ENCODE results near the gene GRID1. TPM values are rescaled to one million over a fixed set of nuclear protein-coding genes. Genes with fewer than 3 reads are reported as not detected.

GRID1 gene
- polyA plus RNA-seq, 4 donors = 0.27 to 1.1 (median 0.40) TPM; not detected in 1

DNA sequence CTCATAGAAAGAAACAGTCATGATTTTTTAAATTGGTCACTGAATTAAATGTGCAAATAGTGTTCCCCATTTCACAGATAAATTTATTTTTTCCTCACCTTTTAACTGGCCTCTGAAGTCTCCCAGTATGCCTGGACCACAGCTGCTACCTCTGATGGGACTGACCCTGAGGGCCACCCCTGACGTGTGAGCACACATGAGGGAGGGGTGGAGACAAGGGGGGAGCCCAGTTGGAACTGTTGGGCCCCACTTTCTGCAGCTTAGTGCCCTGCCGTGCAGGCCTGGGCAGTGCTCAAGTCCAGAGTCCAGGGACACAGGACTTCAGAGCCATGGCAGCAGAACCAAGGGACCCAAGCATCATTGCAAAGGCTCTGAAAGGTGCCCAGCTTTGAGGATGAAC lies 243.9 kb downstream of the GRID1 start:
- no peak overlapping the region for H3K27ac ChIP-seq (ENCODE audit: low read depth in 1 of 3, low read length in 2 of 3)
- no peak for DNase-seq
- WGBS, 3 donors = 13 to 59% (median 34%) methylated on average over 2 of the region's 2 CpGs
- H3K4me1 ChIP-seq (ENCODE audit: control insufficient read depth in 3 of 3, insufficient read depth in 2 of 3, low read depth in 1 of 3, low read length in 2 of 3) = no peaks in the 10 kb centered on the region
- no peak for FAIRE-seq
- no peaks in the 10 kb centered on the region for H3K36me3 ChIP-seq (ENCODE audit: control insufficient read depth in 3 of 3, insufficient read depth in 2 of 3, low read depth in 1 of 3, low read length in 3 of 3)
- H3K9me3 ChIP-seq (ENCODE audit: control insufficient read depth in 2 of 2, insufficient read depth in 1 of 2, low read depth in 1 of 2, low read length in 1 of 2) = no peaks in the 10 kb centered on the region
- H3K27me3 ChIP-seq (ENCODE audit: control insufficient read depth in 3 of 3, insufficient read depth in 3 of 3, low read length in 3 of 3) = no peaks in the 10 kb centered on the region
- no peak overlapping the region for H3K4me3 ChIP-seq (ENCODE audit: low read depth in 1 of 3, low read length in 3 of 3)

DNA sequence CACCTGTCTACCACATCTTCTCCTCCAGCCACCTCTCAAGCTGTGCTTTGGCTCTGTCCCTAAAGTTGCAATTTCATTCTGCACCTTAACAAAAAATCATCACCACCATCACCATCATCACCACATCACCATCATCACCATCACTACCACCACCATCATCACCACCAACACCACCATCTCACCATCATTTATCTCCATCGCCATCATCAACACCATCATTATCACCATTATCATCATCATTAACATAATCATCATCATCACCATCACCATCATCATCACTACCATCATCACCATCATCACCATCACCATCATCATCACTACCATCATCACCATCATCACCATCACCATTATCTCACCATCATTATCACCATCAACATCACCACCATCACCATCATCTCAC lies 245.4 kb downstream of the GRID1 start:
- H3K4me3 ChIP-seq (ENCODE audit: low read depth in 1 of 3, low read length in 3 of 3) = no peak overlapping the region
- 92 to 97% (median 95%) methylated on average over 1 of the region's 1 CpG for WGBS, 3 donors
- H3K27ac ChIP-seq (ENCODE audit: low read depth in 1 of 3, low read length in 2 of 3) = no peak overlapping the region
- no peaks in the 10 kb centered on the region for H3K27me3 ChIP-seq (ENCODE audit: control insufficient read depth in 3 of 3, insufficient read depth in 3 of 3, low read length in 3 of 3)
- no peaks in the 10 kb centered on the region for H3K9me3 ChIP-seq (ENCODE audit: control insufficient read depth in 2 of 2, insufficient read depth in 1 of 2, low read depth in 1 of 2, low read length in 1 of 2)
- no peaks in the 10 kb centered on the region for H3K4me1 ChIP-seq (ENCODE audit: control insufficient read depth in 3 of 3, insufficient read depth in 2 of 3, low read depth in 1 of 3, low read length in 2 of 3)
- H3K36me3 ChIP-seq (ENCODE audit: control insufficient read depth in 3 of 3, insufficient read depth in 2 of 3, low read depth in 1 of 3, low read length in 3 of 3) = no peaks in the 10 kb centered on the region
- FAIRE-seq (no peak), DNase-seq (no peak)

DNA sequence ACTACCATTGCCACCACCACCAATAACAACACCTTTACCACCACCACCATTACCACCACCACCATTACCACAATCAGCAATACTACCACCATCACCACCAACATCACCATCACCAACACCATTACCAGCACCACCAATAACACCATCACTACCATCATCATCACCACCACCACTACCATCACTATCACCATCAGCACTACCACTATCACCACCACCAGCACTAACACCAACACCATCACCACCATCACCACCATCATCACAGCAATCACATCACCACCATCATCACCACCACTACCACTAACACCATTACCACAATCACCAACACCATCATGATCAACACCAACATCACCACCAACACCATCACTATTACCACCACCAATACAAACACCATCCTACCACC lies 249.5 kb downstream of the GRID1 start:
- H3K27me3 ChIP-seq (ENCODE audit: control insufficient read depth in 3 of 3, insufficient read depth in 3 of 3, low read length in 3 of 3) = no peaks in the 10 kb centered on the region
- DNase-seq = no peak

DNA sequence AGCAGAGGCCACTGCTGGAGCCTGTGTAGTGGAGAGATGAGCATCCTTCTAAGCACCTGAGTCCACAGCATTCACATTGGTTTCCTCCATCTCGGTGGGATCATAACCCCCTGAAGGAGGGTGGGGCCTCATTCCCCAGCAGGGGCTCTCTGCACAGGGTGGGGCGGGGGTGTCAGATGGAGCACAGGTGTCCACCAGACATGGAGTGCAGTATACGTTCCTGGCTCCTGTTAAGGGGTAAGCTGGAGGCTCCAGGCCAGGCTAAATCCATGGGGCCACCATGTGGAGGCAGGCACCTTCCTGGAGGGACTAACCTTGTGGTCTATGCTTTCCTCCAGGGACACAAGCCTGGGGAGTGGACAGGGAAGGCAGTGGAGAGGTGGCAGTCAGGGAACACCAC lies 252.6 kb downstream of the GRID1 start:
- Histone ChIP-seq H3K4me1 (ENCODE audit: control insufficient read depth in 3 of 3, insufficient read depth in 2 of 3, low read depth in 1 of 3, low read length in 2 of 3) (no peaks in the 10 kb centered on the region), H3K27me3 (ENCODE audit: control insufficient read depth in 3 of 3, insufficient read depth in 3 of 3, low read length in 3 of 3) (no peaks in the 10 kb centered on the region), H3K9me3 (ENCODE audit: control insufficient read depth in 2 of 2, insufficient read depth in 1 of 2, low read depth in 1 of 2, low read length in 1 of 2) (no peaks in the 10 kb centered on the region), H3K4me3 (ENCODE audit: low read depth in 1 of 3, low read length in 3 of 3) (no peak overlapping the region), H3K36me3 (ENCODE audit: control insufficient read depth in 3 of 3, insufficient read depth in 2 of 3, low read depth in 1 of 3, low read length in 3 of 3) (no peaks in the 10 kb centered on the region), H3K27ac (ENCODE audit: low read depth in 1 of 3, low read length in 2 of 3) (no peak overlapping the region)
- DNase-seq = no peak
- no peak for FAIRE-seq
- WGBS, 3 donors = 73 to 79% (median 75%) methylated on average over 3 of the region's 3 CpGs

More for the DNA sequence above, 249.5 kb downstream of the GRID1 start:
- Histone ChIP-seq H3K27ac (ENCODE audit: low read depth in 1 of 3, low read length in 2 of 3) (no peak overlapping the region), H3K36me3 (ENCODE audit: control insufficient read depth in 3 of 3, insufficient read depth in 2 of 3, low read depth in 1 of 3, low read length in 3 of 3) (no peaks in the 10 kb centered on the region), H3K9me3 (ENCODE audit: control insufficient read depth in 2 of 2, insufficient read depth in 1 of 2, low read depth in 1 of 2, low read length in 1 of 2) (no peaks in the 10 kb centered on the region), H3K4me1 (ENCODE audit: control insufficient read depth in 3 of 3, insufficient read depth in 2 of 3, low read depth in 1 of 3, low read length in 2 of 3) (no peaks in the 10 kb centered on the region), H3K4me3 (ENCODE audit: low read depth in 1 of 3, low read length in 3 of 3) (no peak overlapping the region)
- no peak for FAIRE-seq

DNA sequence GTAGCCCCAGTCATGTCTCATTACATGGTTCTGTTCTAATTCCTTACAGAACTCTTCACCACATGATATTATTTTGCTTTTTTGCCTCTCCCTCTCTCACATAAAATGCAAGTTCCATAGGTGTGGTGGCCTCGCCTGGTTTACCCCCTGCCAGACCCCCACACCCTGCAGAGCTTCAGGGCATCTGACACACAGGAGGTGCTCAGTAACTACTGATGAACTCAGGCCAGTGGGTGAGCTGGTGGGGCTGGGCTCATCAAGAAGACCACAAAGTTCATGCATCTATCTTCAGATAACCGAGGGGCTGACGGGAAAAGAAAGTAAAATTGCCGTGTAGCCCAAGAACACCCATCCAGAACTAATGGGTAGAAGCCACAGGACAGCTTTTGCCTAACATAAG lies 253.1 kb downstream of the GRID1 start:
- H3K36me3 ChIP-seq (ENCODE audit: control insufficient read depth in 3 of 3, insufficient read depth in 2 of 3, low read depth in 1 of 3, low read length in 3 of 3) = no peaks in the 10 kb centered on the region
- WGBS, 3 donors = 66 to 88% (median 72%) methylated on average over 4 of the region's 4 CpGs
- no peak for DNase-seq
- H3K27ac ChIP-seq (ENCODE audit: low read depth in 1 of 3, low read length in 2 of 3) = no peak overlapping the region
- H3K9me3 ChIP-seq (ENCODE audit: control insufficient read depth in 2 of 2, insufficient read depth in 1 of 2, low read depth in 1 of 2, low read length in 1 of 2) = no peaks in the 10 kb centered on the region
- H3K27me3 ChIP-seq (ENCODE audit: control insufficient read depth in 3 of 3, insufficient read depth in 3 of 3, low read length in 3 of 3) = no peaks in the 10 kb centered on the region
- H3K4me3 ChIP-seq (ENCODE audit: low read depth in 1 of 3, low read length in 3 of 3) = no peak overlapping the region
- no peaks in the 10 kb centered on the region for H3K4me1 ChIP-seq (ENCODE audit: control insufficient read depth in 3 of 3, insufficient read depth in 2 of 3, low read depth in 1 of 3, low read length in 2 of 3)
- no peak for FAIRE-seq

DNA sequence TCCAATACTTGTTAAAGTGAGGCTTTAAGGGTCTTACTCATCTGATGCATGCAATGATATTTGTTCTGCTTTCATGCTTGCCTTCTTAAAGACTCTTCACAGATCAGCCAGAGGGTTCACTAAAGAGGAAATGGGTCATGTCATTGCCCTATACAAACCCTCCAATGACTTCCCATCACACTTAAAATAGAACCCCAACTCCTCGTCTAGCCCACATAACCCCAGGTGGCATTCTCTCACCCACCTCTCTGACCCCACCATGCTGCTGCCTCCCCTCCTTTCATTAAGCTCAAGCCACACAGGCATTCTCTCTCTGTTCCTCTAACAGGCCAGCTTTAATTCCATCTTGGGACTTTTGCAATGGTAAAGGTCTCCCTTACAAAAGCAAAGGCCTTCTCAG lies 253.6 kb downstream of the GRID1 start:
- Histone ChIP-seq H3K4me3 (ENCODE audit: low read depth in 1 of 3, low read length in 3 of 3) (no peak overlapping the region), H3K36me3 (ENCODE audit: control insufficient read depth in 3 of 3, insufficient read depth in 2 of 3, low read depth in 1 of 3, low read length in 3 of 3) (no peaks in the 10 kb centered on the region), H3K27ac (ENCODE audit: low read depth in 1 of 3, low read length in 2 of 3) (no peak overlapping the region), H3K27me3 (ENCODE audit: control insufficient read depth in 3 of 3, insufficient read depth in 3 of 3, low read length in 3 of 3) (no peaks in the 10 kb centered on the region), H3K4me1 (ENCODE audit: control insufficient read depth in 3 of 3, insufficient read depth in 2 of 3, low read depth in 1 of 3, low read length in 2 of 3) (no peaks in the 10 kb centered on the region), H3K9me3 (ENCODE audit: control insufficient read depth in 2 of 2, insufficient read depth in 1 of 2, low read depth in 1 of 2, low read length in 1 of 2) (no peaks in the 10 kb centered on the region)
- FAIRE-seq (no peak), DNase-seq (no peak)
- WGBS, 3 donors = 45 to 69% (median 50%) methylated on average over 1 of the region's 1 CpG

DNA sequence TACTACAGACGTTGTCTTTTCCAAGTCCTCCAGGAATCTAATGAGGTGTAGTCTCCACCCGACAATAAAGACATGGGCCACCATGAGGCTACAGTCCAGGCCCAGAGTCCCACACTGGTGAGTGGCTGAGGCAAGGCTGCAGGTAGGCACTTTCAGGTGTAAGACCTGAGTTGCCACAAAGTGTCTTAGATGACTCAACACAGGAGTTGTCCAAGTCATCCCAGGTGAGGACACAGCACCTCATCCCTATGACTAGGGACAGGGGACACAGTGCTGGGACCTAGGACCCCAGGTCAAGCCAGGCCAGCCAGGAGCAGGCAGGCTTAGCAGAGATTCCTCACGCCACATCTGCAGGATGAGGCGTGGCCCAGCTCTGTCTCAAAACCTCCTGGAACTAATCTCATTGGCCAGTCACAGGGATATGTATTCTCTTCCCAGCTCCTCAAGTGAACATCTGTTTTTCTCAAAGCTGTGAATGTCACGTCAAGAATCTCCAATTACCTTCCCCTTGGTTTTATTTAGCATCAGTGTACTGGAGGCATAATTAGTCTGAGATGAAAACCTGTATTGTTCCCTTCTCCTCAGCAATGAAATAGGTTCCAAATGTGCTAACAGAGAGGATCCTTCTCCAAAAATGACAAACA lies 254.6 kb downstream of the GRID1 start:
- no peak overlapping the region for H3K4me3 ChIP-seq (ENCODE audit: low read depth in 1 of 3, low read length in 3 of 3)
- no peaks in the 10 kb centered on the region for H3K36me3 ChIP-seq (ENCODE audit: control insufficient read depth in 3 of 3, insufficient read depth in 2 of 3, low read depth in 1 of 3, low read length in 3 of 3)
- 67 to 73% (median 67%) methylated on average over 5 of the region's 5 CpGs for WGBS, 3 donors
- DNase-seq = no peak
- FAIRE-seq = no peak
- H3K27me3 ChIP-seq (ENCODE audit: control insufficient read depth in 3 of 3, insufficient read depth in 3 of 3, low read length in 3 of 3) = no peaks in the 10 kb centered on the region
- no peak overlapping the region for H3K27ac ChIP-seq (ENCODE audit: low read depth in 1 of 3, low read length in 2 of 3)
- no peaks in the 10 kb centered on the region for H3K4me1 ChIP-seq (ENCODE audit: control insufficient read depth in 3 of 3, insufficient read depth in 2 of 3, low read depth in 1 of 3, low read length in 2 of 3)
- no peaks in the 10 kb centered on the region for H3K9me3 ChIP-seq (ENCODE audit: control insufficient read depth in 2 of 2, insufficient read depth in 1 of 2, low read depth in 1 of 2, low read length in 1 of 2)

DNA sequence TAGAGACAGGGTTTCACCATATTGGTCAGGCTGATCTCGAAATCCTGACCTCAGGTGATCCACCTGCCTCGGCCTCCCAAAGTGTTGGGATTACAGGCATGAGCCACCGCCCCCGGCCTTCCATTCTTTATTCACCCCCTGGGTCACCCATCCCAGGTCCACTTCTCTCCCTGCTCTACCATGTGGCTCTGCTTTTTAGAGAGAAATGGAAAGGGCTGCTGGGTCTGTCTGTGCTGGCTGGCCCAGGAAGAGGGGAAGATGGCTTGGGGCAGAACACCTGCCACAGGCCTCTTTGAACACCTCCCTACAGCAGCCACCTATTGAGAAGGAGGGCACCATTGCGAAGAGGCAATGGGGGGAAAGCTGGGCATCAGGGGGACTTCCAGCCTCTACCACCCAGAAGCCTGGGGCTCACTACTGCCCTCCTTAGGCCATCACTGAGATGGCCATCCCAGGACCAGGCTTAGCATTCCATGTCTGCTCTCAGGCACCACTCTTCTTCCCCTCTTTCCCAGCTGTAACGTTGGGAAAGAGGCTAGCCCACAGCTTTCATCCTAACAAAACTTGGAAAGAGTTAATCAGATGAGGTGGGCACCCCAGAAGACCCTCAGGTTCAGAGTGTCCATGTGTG lies 256.3 kb downstream of the GRID1 start:
- no peaks in the 10 kb centered on the region for H3K9me3 ChIP-seq (ENCODE audit: control insufficient read depth in 2 of 2, insufficient read depth in 1 of 2, low read depth in 1 of 2, low read length in 1 of 2)
- DNase-seq (no peak), FAIRE-seq (no peak)
- H3K36me3 ChIP-seq (ENCODE audit: control insufficient read depth in 3 of 3, insufficient read depth in 2 of 3, low read depth in 1 of 3, low read length in 3 of 3) = no peaks in the 10 kb centered on the region
- no peak overlapping the region for H3K27ac ChIP-seq (ENCODE audit: low read depth in 1 of 3, low read length in 2 of 3)
- H3K27me3 ChIP-seq (ENCODE audit: control insufficient read depth in 3 of 3, insufficient read depth in 3 of 3, low read length in 3 of 3) = no peaks in the 10 kb centered on the region
- H3K4me1 ChIP-seq (ENCODE audit: control insufficient read depth in 3 of 3, insufficient read depth in 2 of 3, low read depth in 1 of 3, low read length in 2 of 3) = no peaks in the 10 kb centered on the region
- H3K4me3 ChIP-seq (ENCODE audit: low read depth in 1 of 3, low read length in 3 of 3) = no peak overlapping the region
- 73 to 82% (median 74%) methylated on average over 6 of the region's 6 CpGs for WGBS, 3 donors

DNA sequence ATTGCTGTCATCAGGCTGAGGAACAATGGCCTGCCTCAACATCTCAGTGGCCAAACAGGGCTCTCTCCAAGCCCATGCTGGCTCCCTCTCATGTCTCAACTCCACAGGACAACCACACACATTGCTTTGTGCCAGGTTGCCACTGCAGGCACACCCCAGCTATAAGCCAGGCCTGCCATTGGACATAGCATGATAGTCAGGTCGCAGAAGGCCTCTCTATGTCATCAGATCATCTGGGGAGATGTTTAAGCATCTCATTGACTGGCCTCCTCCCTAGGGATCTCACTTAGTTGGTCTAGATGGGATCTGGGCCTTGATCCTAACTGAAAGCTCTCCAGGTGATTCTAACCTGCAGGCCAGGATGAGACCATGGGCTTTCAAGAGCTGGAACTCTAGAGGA lies 257.2 kb downstream of the GRID1 start:
- Histone ChIP-seq H3K9me3 (ENCODE audit: control insufficient read depth in 2 of 2, insufficient read depth in 1 of 2, low read depth in 1 of 2, low read length in 1 of 2) (no peaks in the 10 kb centered on the region), H3K36me3 (ENCODE audit: control insufficient read depth in 3 of 3, insufficient read depth in 2 of 3, low read depth in 1 of 3, low read length in 3 of 3) (no peaks in the 10 kb centered on the region), H3K27ac (ENCODE audit: low read depth in 1 of 3, low read length in 2 of 3) (no peak overlapping the region), H3K27me3 (ENCODE audit: control insufficient read depth in 3 of 3, insufficient read depth in 3 of 3, low read length in 3 of 3) (no peaks in the 10 kb centered on the region), H3K4me3 (ENCODE audit: low read depth in 1 of 3, low read length in 3 of 3) (no peak overlapping the region), H3K4me1 (ENCODE audit: control insufficient read depth in 3 of 3, insufficient read depth in 2 of 3, low read depth in 1 of 3, low read length in 2 of 3) (no peaks in the 10 kb centered on the region)
- no peak for FAIRE-seq
- no peak for DNase-seq
- WGBS, 3 donors = 70 to 78% (median 70%) methylated on average over 1 of the region's 1 CpG
